Tibial nerve (tissue), 4 donors: ENCODE measurements around the gene PIK3C3. TPM values are rescaled to one million over a fixed set of nuclear protein-coding genes. Genes with fewer than 3 reads are reported as not detected.

Experiments
- DNase-seq, 2 donors: peaks; one replicate each; pipeline ENCODE4 v3.0.0-alpha.2; 2019; ENCODE audit warnings: low spot score in 2 of 2
- H3K27ac ChIP-seq, 4 donors: fragments of 200-600 bp; sonication (generic) in 3 of 4; one replicate each; pipeline ENCODE4 v1.5.1; 2017 to 2019; ENCODE audit warnings: mild to moderate bottlenecking in 1 of 4
- H3K27me3 ChIP-seq, 2 donors: fragments of 200-600 bp; sonication (generic) in 1 of 2; one replicate each; pipeline versions ENCODE4 v1.5.1 to v1.6.0; 2017 to 2019
- H3K36me3 ChIP-seq, 3 donors: fragments of 200-600 bp; sonication (generic); one replicate each; pipeline ENCODE4 v1.5.1; 2018 to 2019
- H3K4me1 ChIP-seq, 4 donors: fragments of 200-600 bp; sonication (generic) in 3 of 4; one replicate each; pipeline ENCODE4 v1.5.1; 2017 to 2019
- H3K4me3 ChIP-seq, 4 donors: fragments of 200-600 bp; sonication (generic) in 3 of 4; one replicate each; pipeline ENCODE4 v1.5.1; 2017 to 2019; ENCODE audit warnings: mild to moderate bottlenecking in 1 of 4, moderate library complexity in 1 of 4
- H3K9me3 ChIP-seq, 4 donors: fragments of 200-600 bp; sonication (generic) in 3 of 4; one replicate each; pipeline ENCODE4 v1.5.1; 2017 to 2019
- EP300 ChIP-seq, 2 donors: sonication (generic); formaldehyde crosslinking; IDR thresholded peaks; one replicate each; pipeline ENCODE4 v1.6.1; 2017; ENCODE audit warnings: antibody characterized with exemption in 2 of 2, mild to moderate bottlenecking in 1 of 2
- POLR2A ChIP-seq, 2 donors: fragments of 450-650 bp; IDR thresholded peaks; one replicate each; pipeline ENCODE4 v1.6.1; 2017; ENCODE audit warnings: antibody characterized with exemption in 2 of 2, mild to moderate bottlenecking in 2 of 2, moderate library complexity in 2 of 2
- WGBS, 2 donors: methylation state at CpG; one replicate each; pipeline ENCODE4 v1.1.5; 2018; 5-methylcytosine and 5-hydroxymethylcytosine counted together
- total RNA-seq, 4 donors: library from RNA; depleted of rRNA; stranded (reverse); fragments of >200 nt; gene quantifications; one replicate each; pipeline ENCODE4 v1.1.0, GENCODE V29; 2016
- TF ChIP-seq, protein P1 (sequence below), 5 experiments: fragments of 200-600 bp in 3 of 5; fragments of 450-650 bp in 2 of 5; sonication (generic) in 3 of 5; IDR thresholded peaks; one replicate each; pipeline ENCODE4 v1.5.1; 2016 to 2019; ENCODE audit warnings: antibody characterized with exemption in 5 of 5, mild to moderate bottlenecking in 3 of 5, moderate library complexity in 2 of 5

PIK3C3 gene
- total RNA-seq, 4 donors from 2014 or later = 46.7 to 87.7 (median 52.5) TPM

DNA sequence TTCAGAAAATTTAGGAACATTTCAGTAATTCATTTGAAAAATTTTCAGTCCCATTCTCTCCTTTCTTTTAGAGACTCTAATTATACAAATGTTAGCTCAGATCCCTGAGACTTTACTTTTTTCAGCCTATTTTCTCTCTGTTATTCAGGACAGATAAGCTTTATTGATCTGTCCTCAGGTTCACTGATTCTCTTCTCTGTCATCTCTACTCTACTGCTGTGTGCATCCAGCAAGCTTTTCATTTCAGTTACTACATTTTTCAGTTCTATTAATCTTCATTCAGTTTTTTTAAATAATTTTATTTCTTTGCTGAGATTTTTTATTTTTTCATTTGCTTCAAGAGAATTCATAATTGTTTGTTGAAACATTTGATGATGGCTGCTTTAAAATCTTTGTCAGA, 22.1 kb upstream of the PIK3C3 start:
- no peak for TF ChIP-seq POLR2A (IDR thresholded peaks at IDR 0.05)
- no peak for TF ChIP-seq EP300 (IDR thresholded peaks at IDR 0.05)
- TF ChIP-seq, protein P1, sequence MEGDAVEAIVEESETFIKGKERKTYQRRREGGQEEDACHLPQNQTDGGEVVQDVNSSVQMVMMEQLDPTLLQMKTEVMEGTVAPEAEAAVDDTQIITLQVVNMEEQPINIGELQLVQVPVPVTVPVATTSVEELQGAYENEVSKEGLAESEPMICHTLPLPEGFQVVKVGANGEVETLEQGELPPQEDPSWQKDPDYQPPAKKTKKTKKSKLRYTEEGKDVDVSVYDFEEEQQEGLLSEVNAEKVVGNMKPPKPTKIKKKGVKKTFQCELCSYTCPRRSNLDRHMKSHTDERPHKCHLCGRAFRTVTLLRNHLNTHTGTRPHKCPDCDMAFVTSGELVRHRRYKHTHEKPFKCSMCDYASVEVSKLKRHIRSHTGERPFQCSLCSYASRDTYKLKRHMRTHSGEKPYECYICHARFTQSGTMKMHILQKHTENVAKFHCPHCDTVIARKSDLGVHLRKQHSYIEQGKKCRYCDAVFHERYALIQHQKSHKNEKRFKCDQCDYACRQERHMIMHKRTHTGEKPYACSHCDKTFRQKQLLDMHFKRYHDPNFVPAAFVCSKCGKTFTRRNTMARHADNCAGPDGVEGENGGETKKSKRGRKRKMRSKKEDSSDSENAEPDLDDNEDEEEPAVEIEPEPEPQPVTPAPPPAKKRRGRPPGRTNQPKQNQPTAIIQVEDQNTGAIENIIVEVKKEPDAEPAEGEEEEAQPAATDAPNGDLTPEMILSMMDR (IDR thresholded peaks at IDR 0.05) = no peak
- no peak for DNase-seq
- H3K4me1 ChIP-seq = no peaks in the 10 kb centered on the region

DNA sequence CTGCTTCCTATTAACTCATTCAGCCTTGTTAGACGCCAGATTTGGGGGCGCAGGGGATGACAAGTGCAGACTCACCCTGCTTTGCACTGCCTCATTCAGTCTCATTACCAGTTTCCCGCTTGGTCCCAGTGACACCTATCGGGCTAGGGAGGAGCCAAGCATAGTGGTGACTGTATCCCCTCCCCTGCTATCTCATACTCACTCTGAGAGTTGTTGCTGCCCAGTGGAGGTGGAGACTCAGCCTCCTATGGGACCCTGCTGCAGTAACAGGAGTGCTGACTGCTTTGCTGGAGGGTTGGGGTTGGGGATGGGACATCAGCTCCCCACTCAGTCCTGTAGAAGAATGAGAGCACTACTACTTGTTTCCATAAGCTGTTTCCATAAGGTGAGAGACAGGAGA, 21.3 kb upstream of the PIK3C3 start:
- Histone ChIP-seq H3K36me3 (no peaks in the 10 kb centered on the region), H3K27ac (no peak overlapping the region), H3K4me1 (no peaks in the 10 kb centered on the region), H3K9me3 (peaks cover 0 to 4% (median 0%) of the 10 kb centered on the region in 4 donors), H3K27me3 (no peaks in the 10 kb centered on the region), H3K4me3 (no peak overlapping the region)
- TF ChIP-seq, protein P1 (IDR thresholded peaks at IDR 0.05) = no peak
- TF ChIP-seq POLR2A (IDR thresholded peaks at IDR 0.05) = no peak
- TF ChIP-seq EP300 (IDR thresholded peaks at IDR 0.05) = no peak
- no peak for DNase-seq
- 85 to 86% methylated on average over 4 of the region's 4 CpGs for WGBS, 2 donors

More for the DNA sequence above, 22.1 kb upstream of the PIK3C3 start:
- Histone ChIP-seq H3K36me3 (no peaks in the 10 kb centered on the region), H3K27ac (no peak overlapping the region), H3K9me3 (peaks cover 0 to 4% (median 0%) of the 10 kb centered on the region in 4 donors), H3K27me3 (no peaks in the 10 kb centered on the region), H3K4me3 (no peak overlapping the region)

DNA sequence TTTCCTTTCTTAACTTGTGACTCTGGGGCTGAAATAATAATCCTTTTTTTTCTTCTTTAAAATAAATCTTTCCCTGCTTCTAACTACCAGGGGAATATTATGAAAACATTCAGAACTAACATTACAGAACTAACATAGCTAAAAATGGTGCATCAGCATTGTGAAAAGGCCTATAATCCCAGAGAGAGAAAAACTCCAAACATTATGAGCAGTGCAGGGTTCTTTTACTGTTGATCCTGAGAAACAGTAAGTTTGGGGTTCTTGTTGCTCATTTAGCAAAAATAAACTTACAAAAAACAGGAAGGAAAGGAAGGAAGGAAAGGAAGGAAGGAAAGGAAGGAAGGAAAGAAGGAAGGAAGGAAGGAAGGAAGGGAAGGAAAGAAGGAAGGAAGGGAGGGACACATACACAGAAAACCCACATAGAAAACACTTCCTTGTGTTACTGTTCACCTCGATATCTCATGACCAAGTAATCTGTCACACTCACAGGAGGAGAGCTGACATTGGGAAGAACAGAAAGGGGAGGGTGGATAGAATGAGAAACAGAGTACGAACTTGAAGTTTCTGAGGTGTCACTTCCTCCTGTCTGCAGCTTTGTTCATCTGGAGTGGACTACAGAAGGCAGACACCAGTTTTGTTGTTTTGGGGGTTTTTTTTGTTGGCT, 18.4 kb upstream of the PIK3C3 start:
- DNase-seq = no peak
- Histone ChIP-seq H3K27me3 (no peaks in the 10 kb centered on the region), H3K4me1 (no peaks in the 10 kb centered on the region), H3K9me3 (peaks cover 0 to 4% (median 0%) of the 10 kb centered on the region in 4 donors), H3K27ac (peak overlapping the region in 1 of 4 donors; percentile 32), H3K4me3 (no peak overlapping the region), H3K36me3 (no peaks in the 10 kb centered on the region)
- WGBS, 2 donors = 15 to 21% methylated on average over 2 of the region's 2 CpGs
- TF ChIP-seq POLR2A (IDR thresholded peaks at IDR 0.05) (no peak), EP300 (IDR thresholded peaks at IDR 0.05) (no peak)
- TF ChIP-seq, protein P1 (IDR thresholded peaks at IDR 0.05) = no peak

DNA sequence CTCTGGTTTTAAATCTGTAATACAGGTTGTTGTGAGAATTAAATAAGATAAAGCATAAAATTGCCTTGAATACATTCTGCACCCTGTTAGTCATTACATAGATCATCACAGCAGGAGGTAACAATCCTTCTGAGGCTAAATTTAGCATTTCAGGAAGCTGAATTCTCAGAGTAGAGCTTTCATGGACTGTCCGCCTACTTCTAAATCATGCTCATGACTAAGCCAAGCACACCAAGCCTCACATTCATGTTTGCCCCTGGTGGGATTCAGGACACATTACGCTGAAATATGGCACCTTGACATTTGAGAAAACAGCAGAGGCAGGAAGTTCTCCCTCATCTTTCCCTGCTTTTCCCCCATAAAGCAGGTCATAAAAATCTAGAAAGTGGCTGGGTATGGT, 16.6 kb upstream of the PIK3C3 start:
- Histone ChIP-seq H3K36me3 (no peaks in the 10 kb centered on the region), H3K27me3 (no peaks in the 10 kb centered on the region), H3K27ac (no peak overlapping the region), H3K4me1 (no peaks in the 10 kb centered on the region), H3K9me3 (no peaks in the 10 kb centered on the region), H3K4me3 (no peak overlapping the region)
- DNase-seq = no peak
- TF ChIP-seq EP300 (IDR thresholded peaks at IDR 0.05) (no peak), POLR2A (IDR thresholded peaks at IDR 0.05) (no peak)
- TF ChIP-seq, protein P1 (IDR thresholded peaks at IDR 0.05) = no peak
- WGBS, 2 donors = 95 to 100% methylated on average over 2 of the region's 2 CpGs

DNA sequence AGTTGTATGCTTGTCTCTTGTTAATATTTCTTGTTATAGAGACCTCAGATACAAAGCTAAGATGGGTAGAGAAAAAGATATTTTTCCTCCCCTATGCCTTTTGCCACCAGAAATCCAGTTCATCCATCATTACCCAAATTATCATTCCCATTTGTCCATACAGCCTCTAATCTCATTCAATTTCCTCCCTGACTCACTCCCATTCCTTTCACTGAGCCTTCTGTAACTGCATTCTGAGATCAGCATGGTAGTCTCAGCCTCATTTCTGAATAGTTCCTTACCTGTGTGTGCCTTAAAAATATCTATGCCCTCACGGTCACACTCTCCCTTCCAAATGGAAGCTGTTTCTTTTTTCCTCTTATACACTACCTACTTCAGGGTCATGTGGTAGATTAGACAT, 15.7 kb upstream of the PIK3C3 start:
- Histone ChIP-seq H3K27ac (no peak overlapping the region), H3K27me3 (no peaks in the 10 kb centered on the region), H3K4me3 (no peak overlapping the region), H3K36me3 (no peaks in the 10 kb centered on the region), H3K9me3 (no peaks in the 10 kb centered on the region), H3K4me1 (no peaks in the 10 kb centered on the region)
- DNase-seq = no peak
- no peak for TF ChIP-seq EP300 (IDR thresholded peaks at IDR 0.05)
- TF ChIP-seq, protein P1 (IDR thresholded peaks at IDR 0.05) = no peak
- TF ChIP-seq POLR2A (IDR thresholded peaks at IDR 0.05) = no peak
- WGBS, 2 donors = 82 to 90% methylated on average over 1 of the region's 1 CpG
